Keratinocyte (primary cell): ENCODE results near the gene ABCD3.

Experiments
- EZH2 ChIP-seq: IDR thresholded peaks from one replicate; pipeline ENCODE4 v1.6.1; 2012; ENCODE audit warnings: inconsistent platforms, mild to moderate bottlenecking, low read length, moderate library complexity
- TF ChIP-seq, protein P1 (sequence below), 3 experiments: IDR thresholded peaks in 1 of 3; conservative IDR thresholded peaks in 1 of 3; optimal IDR thresholded peaks in 1 of 3; 2 replicates in 2 of 3; 3 replicates in 1 of 3; pipeline versions ENCODE3 to v1.5.1; 2011; ENCODE audit warnings: low read length in 3 of 3, mild to moderate bottlenecking in 3 of 3, moderate library complexity in 2 of 3, control low read depth in 1 of 3, inconsistent platforms in 1 of 3; ENCODE audit not compliant: insufficient read depth in 2 of 3; ENCODE audit errors: extremely low read depth in 1 of 3

DNA sequence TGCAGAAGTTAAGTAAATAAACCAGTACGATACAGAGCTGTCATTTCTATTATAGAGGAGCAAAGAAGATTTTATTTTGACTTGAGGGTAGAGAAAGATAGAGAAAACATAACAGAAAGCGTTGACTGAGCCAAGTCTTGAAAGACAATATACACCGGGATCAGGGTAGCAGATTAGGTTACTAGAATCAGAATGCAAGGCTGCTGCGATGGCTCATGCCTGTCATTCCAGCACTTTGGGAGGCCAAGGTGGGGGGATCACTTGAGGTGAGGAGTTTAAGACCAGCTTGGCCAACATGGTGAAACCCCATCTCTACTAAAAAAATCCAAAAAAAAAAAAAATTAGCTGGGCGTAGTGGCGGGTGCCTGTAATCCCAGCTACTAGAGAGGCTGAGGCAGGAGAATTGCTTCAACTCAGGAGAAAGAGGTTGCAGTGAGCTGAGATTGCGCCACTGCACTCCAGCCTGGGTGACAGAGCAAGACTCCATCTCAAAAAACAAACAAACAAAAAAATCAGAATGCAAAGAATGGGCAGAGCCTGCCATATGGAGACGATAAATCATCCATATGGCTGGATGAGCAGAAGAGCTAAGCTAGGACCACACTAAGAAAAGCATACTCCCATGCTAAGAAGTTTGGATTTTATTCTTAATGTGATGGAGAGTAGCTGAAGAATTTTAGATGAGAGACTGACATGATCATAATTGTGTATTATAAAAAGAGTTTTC is 9.9 kb upstream of the ABCD3 start:
- TF ChIP-seq, protein P1, sequence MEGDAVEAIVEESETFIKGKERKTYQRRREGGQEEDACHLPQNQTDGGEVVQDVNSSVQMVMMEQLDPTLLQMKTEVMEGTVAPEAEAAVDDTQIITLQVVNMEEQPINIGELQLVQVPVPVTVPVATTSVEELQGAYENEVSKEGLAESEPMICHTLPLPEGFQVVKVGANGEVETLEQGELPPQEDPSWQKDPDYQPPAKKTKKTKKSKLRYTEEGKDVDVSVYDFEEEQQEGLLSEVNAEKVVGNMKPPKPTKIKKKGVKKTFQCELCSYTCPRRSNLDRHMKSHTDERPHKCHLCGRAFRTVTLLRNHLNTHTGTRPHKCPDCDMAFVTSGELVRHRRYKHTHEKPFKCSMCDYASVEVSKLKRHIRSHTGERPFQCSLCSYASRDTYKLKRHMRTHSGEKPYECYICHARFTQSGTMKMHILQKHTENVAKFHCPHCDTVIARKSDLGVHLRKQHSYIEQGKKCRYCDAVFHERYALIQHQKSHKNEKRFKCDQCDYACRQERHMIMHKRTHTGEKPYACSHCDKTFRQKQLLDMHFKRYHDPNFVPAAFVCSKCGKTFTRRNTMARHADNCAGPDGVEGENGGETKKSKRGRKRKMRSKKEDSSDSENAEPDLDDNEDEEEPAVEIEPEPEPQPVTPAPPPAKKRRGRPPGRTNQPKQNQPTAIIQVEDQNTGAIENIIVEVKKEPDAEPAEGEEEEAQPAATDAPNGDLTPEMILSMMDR (optimal IDR thresholded peaks at IDR 0.05 in 1 of 3, IDR thresholded peaks at IDR 0.05 in 1 of 3, conservative IDR thresholded peaks at IDR 0.05 in 1 of 3; ENCODE audit: extremely low read depth in 1 of 3, insufficient read depth in 2 of 3, low read length in 3 of 3) = no peak
- TF ChIP-seq EZH2 = no peak
